ENCODE measurements around the gene RAPH1.

- no peak for TF ChIP-seq CTCF (IDR thresholded peaks at IDR 0.05; ENCODE audit: poor library complexity, severe bottlenecking)
- TF ChIP-seq EZH2 (IDR thresholded peaks at IDR 0.05; ENCODE audit: borderline replicate concordance, insufficient read depth, low read length, poor library complexity, severe bottlenecking) = no peak
- no peak for TF ChIP-seq POLR2AphosphoS5 (IDR thresholded peaks at IDR 0.05)
- TF ChIP-seq EP300 (conservative IDR thresholded peaks at IDR 0.05; ENCODE audit: poor library complexity, severe bottlenecking) = no peak
- no peak for TF ChIP-seq REST (IDR thresholded peaks at IDR 0.05; ENCODE audit: borderline replicate concordance)
Measured at GRCh38 chr2:203442463-203442862, 92.6 kb downstream of the RAPH1 start.
